Keratinocyte (primary cell): ENCODE measurements around the gene KCNMA1. TPM values are rescaled to one million over a fixed set of nuclear protein-coding genes. Genes with fewer than 3 reads are reported as not detected.

Experiments
- DNase-seq: peaks from one replicate; pipeline ENCODE4 v3.0.0-alpha.2; 2011; ENCODE audit warnings: low read depth, missing footprints, low spot score
- FAIRE-seq: peaks from 2 replicates; lab custom pipeline; 2011; peaks lifted over from hg19 to GRCh38; lab: Jason Lieb, UNC
- H2AFZ ChIP-seq: 2 replicates; pipeline ENCODE4 v1.6.0; 2012; ENCODE audit warnings: low read length, control low read depth, inconsistent platforms; ENCODE audit not compliant: control insufficient read depth
- H3K27ac ChIP-seq: 2 replicates; pipeline ENCODE4 v1.5.1; 2011; ENCODE audit warnings: low read length; ENCODE audit not compliant: control insufficient read depth, insufficient read depth
- H3K27me3 ChIP-seq: 3 replicates; pipeline ENCODE4 v1.6.0; 2011; ENCODE audit warnings: low read length; ENCODE audit not compliant: control insufficient read depth, insufficient read depth; ENCODE audit errors: extremely low read depth
- H3K36me3 ChIP-seq, 2 experiments: 2 replicates in 1 of 2; 3 replicates in 1 of 2; pipeline ENCODE4 v1.5.1; 2011; ENCODE audit warnings: low read length in 2 of 2, mild to moderate bottlenecking in 1 of 2; ENCODE audit not compliant: control insufficient read depth in 2 of 2, insufficient read depth in 2 of 2; ENCODE audit errors: extremely low read depth in 1 of 2
- H3K4me1 ChIP-seq: 3 replicates; pipeline ENCODE4 v1.5.1; 2011; ENCODE audit warnings: low read length; ENCODE audit not compliant: control insufficient read depth, insufficient read depth; ENCODE audit errors: extremely low read depth
- H3K4me2 ChIP-seq: 3 replicates; pipeline ENCODE4 v1.6.0; 2011; ENCODE audit warnings: low read depth, low read length; ENCODE audit not compliant: control insufficient read depth, insufficient read depth; ENCODE audit errors: extremely low read depth
- H3K4me3 ChIP-seq, 3 experiments: fragments of 200-600 bp in 1 of 3; sonication (generic) in 1 of 3; 2 replicates in 2 of 3; 3 replicates in 1 of 3; pipeline ENCODE4 v1.5.1; 2011 to 2016; ENCODE audit warnings: low read length in 3 of 3, mild to moderate bottlenecking in 3 of 3, control low read depth in 2 of 3, inconsistent platforms in 1 of 3, low read depth in 1 of 3, mixed read lengths in 1 of 3, mixed run types in 1 of 3, moderate library complexity in 1 of 3; ENCODE audit not compliant: control insufficient read depth in 2 of 3, insufficient read depth in 2 of 3; ENCODE audit errors: extremely low read depth in 1 of 3
- H3K79me2 ChIP-seq: 2 replicates; pipeline ENCODE4 v1.6.0; 2012; ENCODE audit warnings: low read length; ENCODE audit not compliant: control insufficient read depth, insufficient read depth
- H3K9ac ChIP-seq: 3 replicates; pipeline ENCODE4 v1.6.0; 2011; ENCODE audit warnings: low read length; ENCODE audit not compliant: control insufficient read depth, insufficient read depth; ENCODE audit errors: extremely low read depth
- H3K9me1 ChIP-seq: 3 replicates; pipeline ENCODE4 v1.6.0; 2011; ENCODE audit warnings: low read length; ENCODE audit not compliant: control insufficient read depth, insufficient read depth; ENCODE audit errors: extremely low read depth
- H3K9me3 ChIP-seq: 2 replicates; pipeline ENCODE4 v1.5.1; 2012; ENCODE audit warnings: low read depth, low read length; ENCODE audit not compliant: control insufficient read depth
- H4K20me1 ChIP-seq: 3 replicates; pipeline ENCODE4 v1.6.0; 2011; ENCODE audit warnings: low read length; ENCODE audit not compliant: control insufficient read depth, insufficient read depth; ENCODE audit errors: extremely low read depth
- CTCF ChIP-seq, 3 experiments: IDR thresholded peaks in 1 of 3; conservative IDR thresholded peaks in 1 of 3; optimal IDR thresholded peaks in 1 of 3; 2 replicates in 2 of 3; 3 replicates in 1 of 3; pipeline versions ENCODE3 to v1.5.1; 2011; ENCODE audit warnings: low read length in 3 of 3, mild to moderate bottlenecking in 3 of 3, moderate library complexity in 2 of 3, control low read depth in 1 of 3, inconsistent platforms in 1 of 3; ENCODE audit not compliant: insufficient read depth in 2 of 3; ENCODE audit errors: extremely low read depth in 1 of 3
- EZH2 ChIP-seq: IDR thresholded peaks from one replicate; pipeline ENCODE4 v1.6.1; 2012; ENCODE audit warnings: inconsistent platforms, mild to moderate bottlenecking, low read length, moderate library complexity
- dilution Hi-C: fragments of 300-500 bp; cut with MboI; formaldehyde crosslinking; loops from one replicate; pipeline ENCODE4 v1.7.0; 2020; ENCODE audit warnings: low sequenced_read_pairs; ENCODE audit not compliant: extremely low pct_ligation_motif_present
- polyA plus RNA-seq, 5 experiments: library from polyadenylated mRNA; depleted of rRNA in 3 of 5; stranded (reverse) in 3 of 5; stranded (forward) in 1 of 5; unstranded in 1 of 5; fragments of >200 nt; gene quantifications; 1 replicate in 1 of 5; 2 replicates in 3 of 5; 3 replicates in 1 of 5; pipeline versions ENCODE4 v1.2.1 to v1.2.3, GENCODE V29; 2011 to 2012; ENCODE audit warnings: missing spikeins in 2 of 5, low read depth in 1 of 5, low replicate concordance in 1 of 5

Gene KCNMA1
- polyA plus RNA-seq, 1 donor (not counting 4 experiments of a cell fraction or from before 2014, with no cell fraction given) = 6.3 TPM

DNA sequence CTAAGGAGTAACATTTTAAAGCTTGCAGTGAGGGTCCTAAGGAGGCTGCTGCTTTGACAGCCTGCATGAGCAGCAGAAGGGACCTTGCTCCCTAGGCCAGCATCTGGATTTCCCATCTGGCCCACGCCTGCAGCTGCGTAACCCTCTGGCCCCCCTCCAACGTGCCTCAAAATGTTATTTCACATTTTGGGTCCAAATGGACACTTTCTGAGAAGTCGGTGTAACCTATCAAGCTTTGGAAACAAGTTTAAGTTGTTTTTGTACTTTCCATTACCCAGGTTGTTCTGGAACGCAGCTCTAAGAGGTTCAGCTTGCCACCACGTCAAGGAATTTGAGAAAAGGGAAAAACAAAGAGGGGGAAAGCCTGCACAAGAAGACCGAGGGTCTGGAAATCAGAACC, 338.3 kb downstream of the KCNMA1 start:
- Histone ChIP-seq H3K9ac (no peak overlapping the region), H3K27me3 (no peaks in the 10 kb centered on the region), H3K36me3 (no peaks in the 10 kb centered on the region), H3K4me1 (no peaks in the 10 kb centered on the region), H3K9me1 (no peaks in the 10 kb centered on the region), H3K27ac (no peak overlapping the region), H3K4me2 (no peak overlapping the region), H3K4me3 (no peak overlapping the region), H3K79me2 (no peaks in the 10 kb centered on the region), H4K20me1 (no peaks in the 10 kb centered on the region), H2AFZ (no peak overlapping the region), H3K9me3 (no peaks in the 10 kb centered on the region)
- FAIRE-seq (no peak), DNase-seq (no peak)
- TF ChIP-seq CTCF (optimal IDR thresholded peaks at IDR 0.05 in 1 of 3, IDR thresholded peaks at IDR 0.05 in 1 of 3, conservative IDR thresholded peaks at IDR 0.05 in 1 of 3; ENCODE audit: extremely low read depth in 1 of 3, insufficient read depth in 2 of 3, low read length in 3 of 3) (no peak), EZH2 (no peak)
- dilution Hi-C loops = no loop called here

DNA sequence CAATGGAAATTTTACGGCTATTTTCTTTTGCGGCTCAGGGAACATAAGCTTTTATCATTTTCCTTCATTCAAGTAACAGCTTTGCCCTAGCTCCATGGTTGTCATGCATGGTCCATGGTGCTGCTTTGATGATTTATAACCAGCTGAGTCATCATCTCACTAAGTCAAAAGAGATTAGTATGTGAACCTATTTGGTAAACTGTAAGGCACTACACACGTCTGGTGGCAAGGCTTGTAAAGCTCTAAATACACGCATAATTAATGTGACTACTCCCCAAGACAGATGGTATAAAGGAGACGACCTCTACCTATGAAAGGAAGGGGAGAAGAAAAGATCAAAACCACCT, 340.2 kb downstream of the KCNMA1 start:
- Histone ChIP-seq H3K27ac (no peak overlapping the region), H3K9me1 (no peaks in the 10 kb centered on the region), H3K79me2 (no peaks in the 10 kb centered on the region), H4K20me1 (no peaks in the 10 kb centered on the region), H3K4me2 (no peak overlapping the region), H2AFZ (no peak overlapping the region), H3K27me3 (no peaks in the 10 kb centered on the region), H3K9ac (no peak overlapping the region), H3K9me3 (no peaks in the 10 kb centered on the region), H3K36me3 (no peaks in the 10 kb centered on the region), H3K4me3 (no peak overlapping the region), H3K4me1 (peaks cover 5% of the 10 kb centered on the region)
- FAIRE-seq (peak; percentile 71), DNase-seq (no peak)
- dilution Hi-C loops = no loop called here
- TF ChIP-seq CTCF (optimal IDR thresholded peaks at IDR 0.05 in 1 of 3, IDR thresholded peaks at IDR 0.05 in 1 of 3, conservative IDR thresholded peaks at IDR 0.05 in 1 of 3; ENCODE audit: extremely low read depth in 1 of 3, insufficient read depth in 2 of 3, low read length in 3 of 3) = no peak
- no peak for TF ChIP-seq EZH2
